NOMO-1 (cell line): Measurements from ENCODE around the gene PSPN.
A peak's percentile ranks its signal among the peaks of the same experiment; 100 is the strongest.
"Not testable (repeated sequence)": the region's sequence is repeated elsewhere in the genome, so short reads cannot be mapped to it uniquely, and the experiment has no call there.

Source experiments
- DNase-seq, 2 experiments: peaks; one replicate each; lab custom pipeline; 2025; ENCODE audit not compliant: unreplicated experiment in 2 of 2; lab: John Stamatoyannopoulos, UW

The PSPN gene

DNA sequence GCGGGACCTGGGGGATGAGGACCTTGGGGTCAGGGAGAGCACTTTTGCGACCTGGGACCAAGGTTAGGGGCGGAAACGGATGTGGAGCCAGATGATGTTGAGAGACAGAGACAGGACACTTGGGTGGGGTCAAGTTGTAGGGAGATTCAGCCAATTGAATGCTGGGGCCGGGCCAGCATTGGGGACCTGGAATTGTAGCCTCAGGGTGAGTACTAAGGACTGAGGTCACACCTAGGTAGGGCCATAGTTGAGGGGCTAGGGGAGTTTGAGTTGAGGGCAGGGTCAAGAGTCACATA, 2.0 kb downstream of the PSPN start:
- peak in 1 of 2 experiments; percentile 30 for DNase-seq

DNA sequence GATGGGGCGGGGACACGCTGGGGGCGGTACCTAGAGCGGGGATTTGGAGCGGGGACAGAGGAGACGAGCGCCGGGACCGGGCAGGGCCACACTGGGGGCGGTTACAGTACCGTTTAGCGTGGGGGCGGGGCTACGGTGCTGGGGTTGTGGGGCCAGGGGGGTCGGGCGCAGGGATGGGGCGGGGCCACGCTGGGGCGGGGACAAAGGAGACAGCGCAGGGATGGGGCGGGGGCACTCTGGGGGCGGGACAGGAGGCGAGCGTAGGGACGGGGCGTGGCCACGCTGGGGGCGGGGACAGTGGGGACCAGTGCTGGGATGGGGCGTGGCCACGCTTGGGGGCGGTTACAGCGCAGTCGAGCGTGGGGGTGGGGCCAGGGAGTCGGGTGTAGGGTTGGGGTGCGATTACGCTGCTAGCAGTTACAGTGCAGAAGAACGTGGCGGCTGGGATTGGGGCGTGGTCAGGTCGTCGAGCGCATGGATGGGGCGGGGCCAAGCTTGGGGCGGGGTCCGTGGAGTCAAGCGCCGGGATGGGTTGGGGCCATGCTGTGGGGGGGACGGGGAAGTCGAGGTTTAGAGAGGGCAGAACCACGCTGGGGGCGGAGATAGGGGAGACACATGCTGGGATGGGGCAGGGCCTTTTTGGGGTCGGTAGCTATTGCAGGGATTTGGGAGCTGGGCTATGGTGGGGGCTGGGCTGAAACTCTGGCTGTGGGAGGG, 2.5 kb downstream of the PSPN start:
- DNase-seq, result peak; percentile 96 to 97

DNA sequence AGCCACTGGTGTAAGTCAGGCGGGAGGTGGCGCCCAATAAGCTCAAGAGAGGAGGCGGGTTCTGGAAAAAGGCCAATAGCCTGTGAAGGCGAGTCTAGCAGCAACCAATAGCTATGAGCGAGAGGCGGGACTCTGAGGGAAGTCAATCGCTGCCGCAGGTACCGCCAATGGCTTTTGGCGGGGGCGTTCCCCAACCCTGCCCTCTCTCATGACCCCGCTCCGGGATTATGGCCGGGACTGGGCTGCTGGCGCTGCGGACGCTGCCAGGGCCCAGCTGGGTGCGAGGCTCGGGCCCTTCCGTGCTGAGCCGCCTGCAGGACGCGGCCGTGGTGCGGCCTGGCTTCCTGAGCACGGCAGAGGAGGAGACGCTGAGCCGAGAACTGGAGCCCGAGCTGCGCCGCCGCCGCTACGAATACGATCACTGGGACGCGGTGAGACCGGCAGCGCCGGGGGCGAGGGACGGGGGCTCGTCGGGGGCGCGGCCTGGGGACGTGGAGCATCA, 3.1 kb downstream of the PSPN start, which contains the start of gene ALKBH7:
Gene ALKBH7 (plus strand): TSS at position 201 of the 502 bp plus-strand sequence. CDS start 27 bp downstream, at position 228.
- DNase-seq, result peak; percentile 99 to 100

DNA sequence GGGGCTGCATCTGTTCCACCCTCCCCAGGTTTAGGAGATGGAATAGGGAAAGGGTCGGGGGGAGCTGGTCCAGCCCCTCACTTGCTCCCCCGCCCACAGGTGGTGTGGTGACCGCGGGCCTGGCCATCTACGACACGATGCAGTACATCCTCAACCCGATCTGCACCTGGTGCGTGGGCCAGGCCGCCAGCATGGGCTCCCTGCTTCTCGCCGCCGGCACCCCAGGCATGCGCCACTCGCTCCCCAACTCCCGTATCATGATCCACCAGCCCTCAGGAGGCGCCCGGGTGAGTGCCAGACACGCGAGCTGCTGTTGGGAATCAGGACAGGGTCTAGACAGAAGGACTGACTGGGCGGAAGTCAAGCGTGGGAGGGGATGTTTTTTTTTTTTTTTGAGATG, 11.4 kb downstream of the PSPN start:
- no peak for DNase-seq

DNA sequence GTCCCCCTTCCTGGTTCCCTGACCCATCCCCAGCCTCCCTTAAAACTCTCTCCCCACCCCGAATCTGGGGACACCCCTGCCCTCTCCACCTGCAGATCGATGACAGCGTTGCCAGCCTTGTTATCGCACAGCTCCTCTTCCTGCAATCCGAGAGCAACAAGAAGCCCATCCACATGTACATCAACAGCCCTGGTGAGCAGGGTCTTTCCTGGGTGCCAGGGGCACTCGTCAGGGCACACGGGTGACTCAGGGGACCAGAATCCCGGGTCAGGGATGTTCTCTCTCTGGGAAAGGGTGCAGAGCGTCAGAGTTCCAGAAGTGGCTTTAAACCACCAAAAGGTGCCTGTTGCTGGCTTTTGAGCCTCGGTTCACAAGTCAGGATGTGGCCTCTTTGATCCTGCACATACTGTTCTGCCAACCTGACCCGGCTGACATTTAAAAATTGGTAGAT, 13.4 kb downstream of the PSPN start:
- DNase-seq, result no peak

DNA sequence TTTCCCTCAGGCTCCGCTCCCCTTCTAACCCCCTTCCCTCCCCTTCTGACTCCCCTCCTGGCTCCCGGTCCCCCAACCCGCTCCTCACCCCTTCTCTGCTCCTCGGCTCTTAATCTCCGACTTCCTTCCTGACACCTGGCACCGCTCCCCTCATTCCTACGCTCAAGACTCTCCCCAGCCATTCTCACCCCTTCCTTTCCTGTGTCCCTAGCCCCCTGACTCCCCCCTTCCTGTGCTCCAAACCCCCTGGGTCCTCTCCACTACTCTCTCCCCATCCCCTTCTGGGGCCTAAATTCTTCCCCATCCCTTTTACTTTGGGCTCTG, 13.7 kb downstream of the PSPN start:
- DNase-seq, result peak in 1 of 2 experiments; percentile 7

DNA sequence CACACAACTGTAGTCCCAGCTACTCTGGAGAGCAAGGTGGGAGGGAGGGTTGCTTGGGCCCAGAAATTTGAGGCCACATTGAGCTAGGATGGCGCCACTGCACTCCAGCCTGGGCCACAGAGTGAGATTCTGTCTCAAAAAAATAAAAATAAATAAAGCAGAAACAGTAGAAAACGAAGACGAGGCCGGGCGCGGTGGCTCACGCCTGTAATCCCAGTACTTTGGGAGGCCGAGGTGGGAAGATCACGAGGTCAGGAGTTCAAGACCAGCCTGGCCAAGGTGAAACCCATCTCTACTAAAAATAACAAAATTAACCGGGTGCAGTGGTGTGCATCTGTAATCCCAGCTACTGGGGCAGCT, 14.9 kb downstream of the PSPN start:
- not testable (repeated sequence) for DNase-seq

DNA sequence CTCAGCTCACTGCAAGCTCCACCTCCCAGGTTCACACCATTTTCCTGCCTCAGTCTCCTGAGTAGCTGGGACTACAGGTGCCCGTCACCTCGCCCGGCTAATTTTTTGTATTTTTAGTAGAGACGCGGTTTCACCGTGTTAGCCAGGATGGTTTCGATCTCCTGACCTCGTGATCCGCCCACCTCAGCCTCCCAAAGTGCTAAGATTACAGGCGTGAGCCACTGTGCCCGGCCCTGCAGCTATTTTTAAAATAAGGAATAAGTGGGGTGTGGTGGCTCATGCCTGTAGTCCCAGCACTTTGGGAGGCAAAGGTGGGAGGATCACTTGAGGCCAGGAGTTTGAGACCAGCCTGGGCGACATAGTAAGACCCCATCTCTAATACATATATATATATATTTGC, 15.3 kb downstream of the PSPN start:
- DNase-seq, result not testable (repeated sequence)

DNA sequence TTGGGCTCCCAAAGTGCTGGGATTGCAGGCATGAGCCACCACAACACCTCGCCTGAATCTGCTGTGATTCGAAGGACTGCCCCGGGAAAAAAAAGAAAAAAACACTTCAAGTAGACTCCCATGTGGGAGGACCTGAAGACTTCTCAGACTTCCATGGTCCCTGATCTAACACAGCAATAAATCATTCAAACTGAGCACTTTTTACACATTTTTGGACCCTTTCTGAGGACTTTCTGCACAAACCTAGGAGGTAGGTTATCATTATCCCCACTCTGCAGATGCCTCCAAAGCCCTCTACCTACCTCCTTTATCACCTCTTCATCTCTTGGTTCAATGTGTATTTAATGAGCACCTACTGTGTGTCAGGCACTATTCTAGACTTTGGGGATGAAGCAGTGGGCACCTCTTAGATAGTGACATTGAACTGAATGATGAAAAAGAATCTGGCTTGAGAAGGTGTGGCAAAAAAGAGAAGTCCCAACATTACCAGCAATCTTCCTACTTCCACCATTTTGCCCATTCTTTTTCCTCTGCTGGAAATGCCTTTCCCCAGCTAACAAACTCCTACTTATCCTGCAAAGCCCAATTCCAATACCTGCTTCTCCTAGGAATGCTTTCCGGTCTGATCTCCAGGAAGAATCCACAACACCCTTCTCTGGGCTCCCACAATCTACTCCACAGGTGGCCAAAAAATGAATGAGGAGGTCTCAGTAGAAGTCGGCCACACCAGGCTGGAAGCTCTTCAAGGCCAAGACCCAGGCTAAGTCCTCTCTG, 16.0 kb downstream of the PSPN start:
- no peak for DNase-seq

DNA sequence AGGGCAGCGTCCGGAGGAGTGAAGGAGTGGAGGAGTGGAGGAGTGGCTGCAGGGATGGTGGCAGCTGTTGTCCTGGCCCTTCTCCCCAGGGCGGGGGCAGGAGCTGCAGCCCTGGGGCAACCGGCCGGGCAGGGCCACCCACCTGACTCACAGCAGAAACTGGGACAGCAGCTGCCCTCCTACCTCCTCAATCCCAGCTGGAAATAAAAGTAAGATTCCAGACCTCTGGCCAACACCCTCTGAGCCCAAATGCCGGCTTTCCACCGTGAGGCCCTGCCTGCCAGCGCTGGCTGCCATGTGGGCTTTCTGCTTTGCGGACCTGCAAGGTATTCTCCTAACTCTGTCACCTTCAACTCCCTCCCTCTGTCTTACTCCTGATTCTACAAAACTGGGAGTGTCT, 17.7 kb downstream of the PSPN start:
- no peak for DNase-seq

DNA sequence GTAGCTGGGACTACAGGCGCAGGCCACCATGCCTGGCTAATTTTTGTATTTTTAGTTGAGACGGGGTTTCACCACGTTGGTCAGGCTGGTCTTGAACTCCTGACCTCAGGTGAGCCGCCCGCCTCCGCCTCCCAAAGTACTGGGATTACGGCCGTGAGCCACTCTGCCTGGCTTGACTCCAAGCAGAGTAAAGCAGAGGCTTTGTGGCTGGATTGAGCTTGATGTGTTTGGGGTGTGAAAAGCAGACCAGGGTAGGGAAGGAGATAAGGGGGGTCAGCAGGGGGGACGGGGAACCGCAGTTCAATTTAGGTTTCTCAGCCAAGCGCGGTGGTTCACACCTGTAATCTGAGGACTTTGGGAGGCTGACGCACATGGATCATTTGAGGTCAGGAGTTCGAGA, 18.6 kb downstream of the PSPN start:
- no peak for DNase-seq

DNA sequence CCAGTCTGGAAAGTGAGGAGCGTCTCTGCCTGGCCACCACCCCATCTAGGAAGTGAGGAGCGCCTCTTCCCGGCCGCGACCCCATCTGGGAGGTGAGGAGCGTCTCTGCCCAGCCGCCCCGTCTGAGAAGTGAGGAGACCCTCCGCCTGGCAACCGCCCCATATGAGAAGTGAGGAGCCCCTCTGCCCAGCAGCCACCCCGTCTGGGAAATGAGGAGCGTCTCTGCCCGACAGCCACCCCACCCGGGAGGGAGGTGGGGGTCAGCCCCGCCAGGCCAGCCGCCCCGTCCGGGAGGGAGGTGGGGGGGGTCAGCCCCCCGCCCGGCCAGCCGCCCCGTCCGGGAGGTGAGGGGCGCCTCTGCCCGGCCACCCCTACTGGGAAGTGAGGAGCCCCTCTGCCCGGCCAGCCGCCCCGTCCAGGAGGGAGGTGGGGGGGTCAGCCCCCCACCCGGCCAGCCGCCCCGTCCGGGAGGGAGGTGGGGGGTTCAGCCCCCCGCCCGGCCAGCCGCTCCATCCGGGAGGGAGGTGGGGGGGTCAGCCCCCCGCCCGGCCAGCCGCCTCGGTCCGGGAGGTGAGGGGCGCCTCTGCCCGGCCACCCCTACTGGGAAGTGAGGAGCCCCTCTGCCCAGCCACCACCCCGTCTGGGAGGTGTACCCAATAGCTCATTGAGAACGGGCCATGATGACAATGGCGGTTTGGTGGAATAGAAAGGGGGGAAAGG, 20.3 kb downstream of the PSPN start:
- not testable (repeated sequence) for DNase-seq

DNA sequence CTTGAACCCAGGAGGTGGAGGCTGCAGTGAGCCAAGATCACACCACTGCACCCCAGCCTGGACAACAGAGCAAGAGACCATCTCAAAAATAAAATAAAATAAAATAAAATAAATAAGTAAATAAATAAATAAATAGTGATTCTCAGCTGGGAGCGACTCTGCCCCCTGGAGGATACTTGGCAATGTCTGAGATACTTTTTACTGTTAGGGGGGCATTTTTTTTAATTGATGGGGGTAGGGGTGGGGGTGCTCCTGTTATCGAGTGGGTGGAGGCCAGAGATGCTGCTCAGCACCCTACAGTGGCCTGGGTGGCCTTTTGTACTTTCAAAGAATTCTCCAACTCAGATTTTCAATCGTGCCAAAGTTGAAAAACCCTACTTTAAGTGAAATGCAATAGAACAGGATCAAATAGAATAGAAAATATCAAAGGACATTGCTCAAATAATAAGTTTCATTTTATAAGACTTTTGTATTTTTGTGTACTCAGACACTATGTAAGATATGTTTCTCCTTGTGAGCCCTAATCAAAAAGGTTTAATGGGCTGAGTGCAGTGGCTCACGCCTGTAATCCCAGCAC, 21.5 kb downstream of the PSPN start:
- DNase-seq, result no peak

DNA sequence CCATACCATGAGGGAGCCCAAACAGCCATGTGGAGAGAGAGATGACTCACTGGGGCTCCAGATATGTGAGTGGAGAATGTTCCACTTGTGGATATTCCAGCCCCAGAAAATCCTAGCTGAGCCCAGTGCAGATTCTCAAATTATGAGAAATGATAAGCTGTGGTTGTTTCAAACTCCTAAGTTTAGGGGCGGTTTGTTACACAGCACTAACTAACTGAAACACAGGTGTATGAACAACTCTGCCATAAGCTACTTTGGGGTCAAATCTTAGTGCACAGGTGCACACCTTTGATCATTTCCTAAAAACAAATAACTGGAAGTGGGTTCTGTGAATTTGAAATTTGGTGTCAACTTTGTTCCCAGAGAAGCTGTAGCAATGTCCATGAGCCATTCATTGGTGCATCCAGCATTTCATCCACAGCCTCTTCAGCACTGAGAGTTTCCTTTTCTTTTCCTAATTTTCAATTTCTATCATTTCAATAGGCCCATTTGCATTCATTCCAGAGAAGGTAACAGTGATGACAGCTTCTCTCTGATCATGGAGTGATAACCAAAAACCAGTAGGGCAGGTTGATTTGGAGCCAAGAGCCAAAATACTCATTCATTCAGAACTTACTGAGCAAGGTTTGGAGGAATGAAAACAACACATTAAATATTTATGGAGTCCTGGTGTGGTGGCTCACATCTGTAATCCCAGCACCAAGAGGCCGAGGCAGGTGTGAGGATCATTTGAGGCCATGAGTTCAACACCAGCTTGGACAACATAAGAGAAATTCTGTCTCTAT, 23.2 kb downstream of the PSPN start:
- DNase-seq, result no peak

DNA sequence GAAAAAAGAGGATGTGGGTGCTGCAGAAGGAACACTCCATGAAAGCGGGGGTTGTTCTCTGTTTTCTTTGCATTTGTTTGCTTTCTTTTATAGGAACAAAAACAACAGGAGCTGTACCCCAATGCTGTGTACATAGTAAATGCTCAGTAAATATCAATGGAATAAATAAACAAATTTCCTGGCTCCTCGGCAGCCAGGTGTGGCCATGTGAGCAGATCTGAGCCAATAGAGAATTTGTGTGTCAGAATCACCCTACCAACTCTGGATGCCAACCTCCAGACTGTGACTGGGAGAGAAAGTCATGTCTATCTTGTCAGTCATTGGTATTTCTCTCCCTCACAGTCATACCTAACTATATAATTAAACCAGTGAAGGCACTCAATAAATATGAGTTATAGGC, 25.0 kb downstream of the PSPN start:
- DNase-seq, result no peak

DNA sequence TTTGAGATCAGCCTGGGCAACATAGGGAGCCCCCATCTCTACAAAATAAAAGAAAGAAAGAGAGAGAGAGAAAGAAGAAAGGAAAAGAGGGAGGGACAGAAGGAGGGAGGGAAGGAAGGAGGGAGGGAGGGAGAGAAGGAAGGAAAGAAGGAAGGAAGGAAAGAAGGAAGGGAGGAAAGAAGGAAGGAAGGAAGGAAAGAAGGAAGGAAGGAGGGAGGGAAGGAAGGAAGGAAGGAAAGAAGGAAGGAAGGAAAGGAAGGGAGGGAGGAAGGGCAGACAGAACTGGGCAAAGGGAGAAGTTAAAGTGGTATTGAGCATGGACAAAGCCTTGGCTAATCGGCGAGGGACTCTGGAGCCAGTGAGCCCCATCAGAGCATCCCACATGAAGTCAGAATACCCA, 26.5 kb downstream of the PSPN start:
- DNase-seq, result not testable (repeated sequence)

DNA sequence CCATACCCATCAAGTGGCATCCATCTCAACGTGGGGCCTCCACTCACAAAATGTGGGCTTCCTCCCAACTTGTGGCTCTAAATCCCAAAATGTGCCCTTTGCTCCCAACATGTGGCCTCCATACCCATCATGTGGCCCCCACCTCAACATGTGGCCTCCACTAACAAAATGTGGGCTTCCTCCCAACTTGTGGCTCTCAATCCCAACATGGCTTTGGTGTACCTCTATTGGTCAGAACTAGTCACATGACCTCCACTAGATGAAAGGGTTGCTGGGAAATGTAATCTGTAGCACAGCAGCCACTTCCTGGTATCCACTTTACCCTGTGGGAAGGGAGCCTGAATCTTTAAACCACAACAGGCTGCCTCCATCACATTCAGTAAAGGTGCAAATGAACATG, 32.3 kb downstream of the PSPN start:
- no peak for DNase-seq

DNA sequence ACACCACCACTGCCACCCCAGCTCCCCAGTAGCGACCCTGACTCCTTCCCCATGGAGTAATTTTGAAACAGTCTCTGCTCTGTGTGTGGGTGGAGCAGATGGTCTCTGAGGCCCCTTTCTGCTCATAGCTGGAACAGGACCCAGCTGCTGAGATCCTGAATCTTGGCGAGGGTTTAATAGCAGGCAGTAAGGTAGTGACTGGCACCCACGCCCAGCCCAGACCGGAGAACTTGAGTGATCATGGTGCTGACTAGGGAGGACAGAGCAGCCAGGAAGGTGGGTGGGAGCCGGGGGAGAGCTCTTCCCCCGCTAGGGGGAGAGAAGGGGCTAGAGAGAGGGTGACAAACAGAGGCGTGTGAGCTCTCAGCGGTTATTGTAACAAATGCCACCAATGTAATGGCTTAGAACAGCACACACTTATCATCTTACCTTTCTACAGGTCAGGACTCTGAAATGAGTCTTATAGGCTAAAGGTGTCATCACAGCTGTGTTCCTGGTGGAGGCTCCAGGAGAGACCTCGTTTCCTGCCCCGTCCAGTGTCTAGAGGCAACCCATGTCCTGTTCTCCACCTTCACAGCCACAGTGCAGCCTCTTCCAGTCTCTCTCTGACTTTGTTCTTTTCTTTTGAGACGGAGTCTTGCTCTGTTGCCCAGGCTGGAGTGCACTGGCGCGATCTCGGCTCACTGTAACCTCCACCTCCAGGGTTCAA, 35.1 kb downstream of the PSPN start:
- DNase-seq, result no peak

DNA sequence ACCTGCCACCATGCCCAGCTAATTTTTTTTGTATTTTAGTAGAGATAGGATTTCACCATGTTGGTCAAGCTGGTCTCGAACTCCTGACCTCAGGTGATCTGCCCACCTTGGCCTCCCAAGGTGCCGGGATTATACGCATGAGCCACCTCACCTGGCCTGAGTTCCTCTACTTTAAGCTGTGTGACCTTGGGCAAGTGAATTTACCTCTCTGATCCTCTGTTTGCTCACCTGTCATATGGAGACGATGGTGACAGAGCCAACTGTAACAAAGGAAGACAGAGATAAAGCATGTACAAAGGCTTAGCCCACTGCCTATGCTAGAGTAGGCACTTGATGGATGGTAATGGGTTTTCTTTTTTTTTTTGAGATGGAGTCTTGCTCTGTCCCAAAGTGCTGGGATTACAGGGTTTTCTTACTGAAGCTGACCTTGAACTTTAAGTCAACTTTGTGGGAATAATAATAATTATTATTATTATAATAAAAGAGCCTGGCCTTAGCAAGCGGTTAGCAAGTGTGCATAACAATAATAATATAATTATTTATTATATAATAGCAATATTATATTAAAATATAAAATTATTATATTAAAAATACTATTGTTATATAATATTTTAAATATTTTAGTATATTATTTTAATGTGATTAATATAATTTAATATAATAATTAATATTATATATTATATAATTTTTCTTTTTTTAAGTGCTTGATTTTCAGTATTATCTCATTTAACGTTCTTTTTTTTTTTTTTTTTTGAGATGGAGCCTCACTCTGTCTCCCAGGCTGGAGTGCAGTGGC, 41.0 kb downstream of the PSPN start:
- no peak for DNase-seq
